BLaER1 treated with 17β-estradiol and CSF1 and Interleukin-3, amounts not matched to agents 10 nM and 100 nM (cell line): ENCODE measurements around the gene OR6S1.

Source experiments
- H3K27ac ChIP-seq, 11 experiments: shearing (Covaris generic); formaldehyde crosslinking; 2 replicates each; pipeline ENCODE4 v1.8.1; 2022
- H3K27me3 ChIP-seq, 11 experiments: shearing (Covaris generic); formaldehyde crosslinking; 2 replicates each; pipeline ENCODE4 v1.8.1; 2022
- H3K36me3 ChIP-seq, 11 experiments: shearing (Covaris generic); formaldehyde crosslinking; 2 replicates each; pipeline ENCODE4 v1.8.1; 2022
- H3K4me1 ChIP-seq, 10 experiments: shearing (Covaris generic); formaldehyde crosslinking; 2 replicates each; pipeline ENCODE4 v1.8.1; 2022
- H3K4me2 ChIP-seq, 11 experiments: shearing (Covaris generic); formaldehyde crosslinking; 2 replicates each; pipeline ENCODE4 v1.8.1; 2022
- H3K4me3 ChIP-seq, 10 experiments: shearing (Covaris generic); formaldehyde crosslinking; 2 replicates each; pipeline ENCODE4 v1.8.1; 2022
- H3K9ac ChIP-seq, 11 experiments: shearing (Covaris generic); formaldehyde crosslinking; 2 replicates each; pipeline ENCODE4 v1.8.1; 2022
- H3K9me3 ChIP-seq, 11 experiments: shearing (Covaris generic); formaldehyde crosslinking; replicated peaks in 1 of 11; 2 replicates each; pipeline ENCODE4 v1.8.1; 2022
- H4K20me1 ChIP-seq, 11 experiments: shearing (Covaris generic); formaldehyde crosslinking; 2 replicates each; pipeline ENCODE4 v1.8.1; 2022
- Cebpa-rat ChIP-seq, 11 experiments: shearing (Covaris generic); IDR thresholded peaks; 2 replicates each; pipeline ENCODE4 v1.8.1; 2022

The OR6S1 gene, protein sequence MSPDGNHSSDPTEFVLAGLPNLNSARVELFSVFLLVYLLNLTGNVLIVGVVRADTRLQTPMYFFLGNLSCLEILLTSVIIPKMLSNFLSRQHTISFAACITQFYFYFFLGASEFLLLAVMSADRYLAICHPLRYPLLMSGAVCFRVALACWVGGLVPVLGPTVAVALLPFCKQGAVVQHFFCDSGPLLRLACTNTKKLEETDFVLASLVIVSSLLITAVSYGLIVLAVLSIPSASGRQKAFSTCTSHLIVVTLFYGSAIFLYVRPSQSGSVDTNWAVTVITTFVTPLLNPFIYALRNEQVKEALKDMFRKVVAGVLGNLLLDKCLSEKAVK

GRCh38 chr14:20641591-20641990, at the start of gene OR6S1:
Gene OR6S1, minus strand, starts transcription at chr14:20641691. Its CDS starts 0 bp downstream, at chr14:20641691.
- Histone ChIP-seq H3K27me3 (no peaks in the 10 kb centered on the region), H4K20me1 (no peaks in the 10 kb centered on the region), H3K9me3 (no peaks in the 10 kb centered on the region), H3K4me3 (no peak within 1 kb of the TSS), H3K4me2 (no peak within 1 kb of the TSS), H3K9ac (no peak within 1 kb of the TSS), H3K36me3 (no peaks in the 10 kb centered on the region), H3K4me1 (0 out of 20 replicates have a peak, but pooled peaks cover 0 to 5% (median 0%) of the 10 kb centered on the region in 10 experiments), H3K27ac (no peak within 1 kb of the TSS)
- TF ChIP-seq Cebpa-rat (IDR thresholded peaks at IDR 0.05) = no peak

GRCh38 chr14:20690848-20691640, 49.6 kb upstream of the OR6S1 start:
- 0 out of 22 replicates have a peak overlapping the region, but pooled peaks of 1 of the 11 experiments have one; percentile 8 for H3K4me2 ChIP-seq
- no peak overlapping the region for H3K27ac ChIP-seq
- no peaks in the 10 kb centered on the region for H3K9me3 ChIP-seq
- H3K27me3 ChIP-seq = no peaks in the 10 kb centered on the region
- H4K20me1 ChIP-seq = no peaks in the 10 kb centered on the region
- no peak overlapping the region for H3K4me3 ChIP-seq
- H3K9ac ChIP-seq = no peak overlapping the region
- no peak for TF ChIP-seq Cebpa-rat (IDR thresholded peaks at IDR 0.05)
- H3K4me1 ChIP-seq = peaks cover 0 to 9% (median 0%) of the 10 kb centered on the region in 10 experiments; a peak in 8 of 20 replicates
- no peaks in the 10 kb centered on the region for H3K36me3 ChIP-seq

- no peaks in the 10 kb centered on the region for H3K9me3 ChIP-seq
Observed at GRCh38 chr14:20688167-20688839, 46.8 kb upstream of the OR6S1 start, which contains the start of gene ANG. Gene ANG, plus strand, starts transcription at chr14:20688764. Its CDS starts 4,801 bp downstream, at chr14:20693565.

DNA sequence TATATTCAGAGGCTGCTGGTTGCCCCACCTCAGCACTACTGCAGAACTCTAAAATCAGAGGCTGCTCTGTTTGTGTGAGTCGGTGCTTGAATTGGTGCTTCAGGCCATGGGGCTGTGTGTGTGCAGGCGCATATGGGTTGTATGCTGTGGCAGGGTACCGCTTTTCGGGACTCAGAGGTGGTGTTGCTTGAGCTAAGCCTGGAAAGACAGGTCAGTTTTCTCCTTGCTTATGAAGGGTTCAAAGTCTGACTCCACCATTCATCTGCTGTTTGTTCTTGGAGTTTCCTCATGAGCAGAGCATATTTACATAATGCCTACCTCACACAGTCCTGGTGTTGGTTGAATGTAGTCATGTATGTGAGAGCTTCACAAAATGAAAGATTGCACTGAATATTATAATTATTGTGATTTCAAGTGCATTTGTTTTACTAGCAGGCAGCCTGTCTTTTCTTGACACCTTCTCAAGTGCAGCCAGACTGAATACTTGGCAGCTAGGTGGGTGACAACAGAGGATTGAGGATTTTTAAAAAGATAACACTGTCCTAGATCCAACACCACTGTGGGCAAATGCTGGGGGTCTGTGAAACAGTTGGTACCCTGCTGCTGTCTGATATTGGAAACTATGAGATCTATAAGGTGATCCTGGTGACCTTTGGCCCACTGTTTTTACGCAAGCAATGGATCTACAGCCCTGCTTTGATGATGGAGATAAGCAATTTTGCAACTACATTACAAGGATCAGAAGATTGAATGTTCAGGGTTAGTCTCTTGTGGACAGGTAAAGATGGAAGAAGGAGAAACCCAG, 46.1 kb upstream of the OR6S1 start:
- no peaks in the 10 kb centered on the region for H3K36me3 ChIP-seq
- H4K20me1 ChIP-seq = no peaks in the 10 kb centered on the region
- no peaks in the 10 kb centered on the region for H3K27me3 ChIP-seq
- TF ChIP-seq Cebpa-rat (IDR thresholded peaks at IDR 0.05) = no peak
- peaks cover 11 to 19% (median 13%) of the 10 kb centered on the region in 10 experiments for H3K4me1 ChIP-seq
- H3K4me2 ChIP-seq = no peak overlapping the region
- no peak overlapping the region for H3K9ac ChIP-seq
- no peak overlapping the region for H3K27ac ChIP-seq
- H3K4me3 ChIP-seq = no peak overlapping the region
- H3K9me3 ChIP-seq = no peaks in the 10 kb centered on the region

More at GRCh38 chr14:20688167-20688839, 46.8 kb upstream of the OR6S1 start, which contains the start of gene ANG:
- Histone ChIP-seq H3K4me2 (no peak within 1 kb of the TSS), H3K4me1 (peaks cover 11 to 19% (median 13%) of the 10 kb centered on the region in 10 experiments), H3K9ac (no peak within 1 kb of the TSS; a peak in 1 of 22 replicates), H3K27ac (no peak within 1 kb of the TSS), H3K36me3 (no peaks in the 10 kb centered on the region), H3K27me3 (no peaks in the 10 kb centered on the region), H4K20me1 (no peaks in the 10 kb centered on the region), H3K4me3 (no peak within 1 kb of the TSS)
- TF ChIP-seq Cebpa-rat (IDR thresholded peaks at IDR 0.05) = no peak

DNA sequence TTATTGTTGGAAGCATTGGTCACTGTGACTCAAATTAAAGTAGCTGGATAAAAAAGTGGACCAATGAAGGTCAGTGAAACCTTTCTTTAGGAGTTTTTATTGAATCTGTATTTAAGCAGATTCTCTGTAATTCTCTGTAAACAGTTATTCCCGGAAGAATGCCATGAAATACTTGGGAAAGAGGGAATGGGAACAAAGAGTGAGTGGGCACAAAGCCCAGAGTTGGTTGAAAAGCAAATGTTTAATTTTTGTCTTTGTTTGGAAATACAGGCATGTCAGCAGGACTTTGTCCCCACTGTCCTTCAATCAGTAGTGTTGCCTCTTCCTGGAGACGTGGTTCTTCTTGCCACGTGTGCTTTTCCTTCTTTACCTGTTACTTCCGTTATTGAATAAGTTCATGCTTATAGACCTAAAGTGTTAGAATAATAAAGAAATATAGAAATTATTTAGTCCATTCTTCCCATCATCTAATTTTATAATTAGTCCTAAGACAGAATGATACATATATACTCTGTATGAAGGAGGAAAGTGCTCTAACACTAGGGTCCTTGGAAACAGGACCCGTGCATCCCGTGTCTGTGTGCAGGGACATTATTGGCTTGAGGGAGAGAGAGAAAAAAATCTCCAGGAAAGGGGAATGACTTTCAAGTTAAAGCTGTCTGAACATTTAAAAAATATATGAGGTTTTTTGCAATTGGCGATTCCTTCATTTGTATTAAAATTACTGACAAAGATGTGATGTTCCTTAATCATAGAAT, 45.1 kb upstream of the OR6S1 start:
- Histone ChIP-seq H3K27me3 (no peaks in the 10 kb centered on the region), H3K27ac (no peak overlapping the region), H3K9me3 (no peaks in the 10 kb centered on the region), H3K36me3 (no peaks in the 10 kb centered on the region), H4K20me1 (no peaks in the 10 kb centered on the region), H3K4me3 (no peak overlapping the region), H3K9ac (no peak overlapping the region), H3K4me1 (peaks cover 16 to 24% (median 20%) of the 10 kb centered on the region in 10 experiments), H3K4me2 (peak overlapping the region in 3 of 11 experiments; percentile 91 to 97 (median 95); a peak in 4 of 22 replicates)
- TF ChIP-seq Cebpa-rat (IDR thresholded peaks at IDR 0.05) = no peak

DNA sequence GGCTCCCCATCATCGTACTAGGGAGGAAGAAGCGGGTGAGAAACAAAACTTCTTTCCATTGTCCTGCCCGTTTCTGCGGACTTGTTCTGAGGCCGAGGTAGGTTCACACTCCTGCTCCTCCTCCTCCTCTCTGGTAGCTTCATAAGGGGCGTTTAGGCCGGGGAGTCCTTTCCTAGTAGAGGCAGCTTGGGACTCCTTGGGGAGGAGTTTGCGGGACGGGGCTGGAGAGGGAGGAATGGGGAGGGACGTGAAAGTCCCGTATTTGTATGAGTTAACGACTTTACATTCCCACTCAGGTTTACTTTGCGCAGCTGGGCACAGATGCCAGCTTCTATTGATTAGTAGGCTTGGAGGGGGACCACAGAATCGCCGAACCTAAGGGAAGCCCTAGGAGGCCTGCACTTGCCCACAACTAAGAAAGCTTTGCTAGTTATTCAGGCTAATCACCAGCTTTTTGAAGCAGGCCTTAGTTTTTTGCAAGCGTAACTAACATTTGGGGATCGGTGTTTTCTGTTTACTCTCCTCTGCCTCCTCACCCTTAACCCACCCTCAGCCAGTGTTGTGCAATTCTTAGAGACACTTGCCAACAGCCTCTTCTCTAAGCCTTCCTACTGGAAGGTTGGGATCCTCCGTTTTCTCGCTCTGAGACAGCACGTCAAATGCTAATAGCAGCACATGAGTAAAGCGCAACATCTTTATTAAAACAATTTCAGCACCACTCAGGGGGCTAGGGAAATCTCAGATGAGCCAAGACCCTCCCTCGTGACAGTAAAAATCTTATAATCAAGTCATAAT, 43.4 kb upstream of the OR6S1 start:
- H3K4me2 ChIP-seq = peak overlapping the region; percentile 87 to 99 (median 95)
- H3K9me3 ChIP-seq = no peaks in the 10 kb centered on the region
- H4K20me1 ChIP-seq = no peaks in the 10 kb centered on the region
- H3K9ac ChIP-seq = peak overlapping the region; percentile 87 to 96 (median 93)
- H3K36me3 ChIP-seq = no peaks in the 10 kb centered on the region
- H3K4me3 ChIP-seq = peak overlapping the region; percentile 69 to 84 (median 77)
- H3K27me3 ChIP-seq = no peaks in the 10 kb centered on the region
- H3K27ac ChIP-seq = peak overlapping the region in 10 of 11 experiments; percentile 86 to 98 (median 94); a peak in 21 of 22 replicates
- TF ChIP-seq Cebpa-rat (IDR thresholded peaks at IDR 0.05) = peak in 5 of 11 experiments; percentile 20 to 66 (median 34); a peak in 2 of 22 replicates
- peaks cover 28 to 39% (median 33%) of the 10 kb centered on the region in 10 experiments for H3K4me1 ChIP-seq

GRCh38 chr14:20683891-20684661, 42.6 kb upstream of the OR6S1 start, which contains the start of gene RNASE4:
Gene RNASE4, plus strand, starts transcription at chr14:20684560. Its CDS starts 14,812 bp downstream, at chr14:20699372.
- Histone ChIP-seq H3K9me3 (no peaks in the 10 kb centered on the region), H3K27me3 (no peaks in the 10 kb centered on the region), H3K9ac (peak within 1 kb of the TSS; percentile 87 to 96 (median 93)), H3K27ac (peak within 1 kb of the TSS; percentile 86 to 98 (median 94)), H3K4me3 (peak within 1 kb of the TSS; percentile 69 to 84 (median 77)), H3K36me3 (no peaks in the 10 kb centered on the region), H3K4me2 (peak within 1 kb of the TSS; percentile 87 to 99 (median 95)), H4K20me1 (no peaks in the 10 kb centered on the region), H3K4me1 (peaks cover 33 to 44% (median 39%) of the 10 kb centered on the region in 10 experiments)
- no peak for TF ChIP-seq Cebpa-rat (IDR thresholded peaks at IDR 0.05)
